GM19328 (cell line): ENCODE measurements around the gene WFDC1.
"Not testable (repeated sequence)": the region's sequence is repeated elsewhere in the genome, so short reads cannot be mapped to it uniquely, and the experiment has no call there.

Experiments used
- ATAC-seq: cut with Tn5 transposase; IDR thresholded peaks from one replicate; pipeline ENCODE4 v1.9.1; 2021; ENCODE audit warnings: mild to moderate bottlenecking, moderate library complexity; ENCODE audit not compliant: unreplicated experiment

The WFDC1 gene

GRCh38 chr16:84324434-84325262, 30.0 kb downstream of the WFDC1 start:
- no peak for ATAC-seq

GRCh38 chr16:84326545-84326944, 31.9 kb downstream of the WFDC1 start:
- ATAC-seq, result no peak

GRCh38 chr16:84327926-84328505, 33.3 kb downstream of the WFDC1 start:
- ATAC-seq, result no peak

- no peak for ATAC-seq
Measured at GRCh38 chr16:84329016-84329415, 34.3 kb downstream of the WFDC1 start.

- ATAC-seq, result no peak
Measured at GRCh38 chr16:84329843-84330684, 35.4 kb downstream of the WFDC1 start.

GRCh38 chr16:84330685-84331050, 36.0 kb downstream of the WFDC1 start:
- ATAC-seq, result no peak

GRCh38 chr16:84331998-84332780, 37.5 kb downstream of the WFDC1 start:
- no peak for ATAC-seq

- no peak for ATAC-seq
Measured at GRCh38 chr16:84332975-84333684, 38.5 kb downstream of the WFDC1 start.

- no peak for ATAC-seq
Measured at GRCh38 chr16:84334058-84334457, 39.4 kb downstream of the WFDC1 start.

- ATAC-seq, result no peak
Measured at GRCh38 chr16:84334482-84334881, 39.8 kb downstream of the WFDC1 start.

- not testable (repeated sequence) for ATAC-seq
Measured at GRCh38 chr16:84337236-84337635, 42.6 kb downstream of the WFDC1 start.

GRCh38 chr16:84339311-84339710, 44.6 kb downstream of the WFDC1 start:
- no peak for ATAC-seq

GRCh38 chr16:84339766-84340165, 45.1 kb downstream of the WFDC1 start:
- ATAC-seq, result no peak

GRCh38 chr16:84340325-84341040, 45.8 kb downstream of the WFDC1 start:
- ATAC-seq, result no peak

GRCh38 chr16:84341528-84342295, 47.0 kb downstream of the WFDC1 start:
- no peak for ATAC-seq

- not testable (repeated sequence) for ATAC-seq
Measured at GRCh38 chr16:84343800-84344199, 49.1 kb downstream of the WFDC1 start.

GRCh38 chr16:84344781-84345180, 50.1 kb downstream of the WFDC1 start:
- ATAC-seq, result no peak

GRCh38 chr16:84347161-84347560, 52.5 kb downstream of the WFDC1 start:
- no peak for ATAC-seq

- ATAC-seq, result no peak
Measured at GRCh38 chr16:84348386-84348888, 53.8 kb downstream of the WFDC1 start.
